OCI-LY1 (cell line): Measurements from ENCODE around the gene N4BP2L2.

Experiments
- EZH2 ChIP-seq: fragments of 200-600 bp; sonication (generic), shearing (Covaris generic); IDR thresholded peaks from 2 replicates; pipeline ENCODE4 v1.8.0; 2017; ENCODE audit warnings: borderline replicate concordance, mixed run types, mild to moderate bottlenecking, antibody characterized with exemption, low read length, moderate library complexity, mixed read lengths
- TF ChIP-seq, protein P1 (sequence below): fragments of 200-600 bp; sonication (generic), shearing (Covaris generic); IDR thresholded peaks from 2 replicates; pipeline ENCODE4 v1.5.1; 2017; ENCODE audit warnings: mild to moderate bottlenecking, antibody characterized with exemption, low read length, moderate library complexity, mixed read lengths

DNA sequence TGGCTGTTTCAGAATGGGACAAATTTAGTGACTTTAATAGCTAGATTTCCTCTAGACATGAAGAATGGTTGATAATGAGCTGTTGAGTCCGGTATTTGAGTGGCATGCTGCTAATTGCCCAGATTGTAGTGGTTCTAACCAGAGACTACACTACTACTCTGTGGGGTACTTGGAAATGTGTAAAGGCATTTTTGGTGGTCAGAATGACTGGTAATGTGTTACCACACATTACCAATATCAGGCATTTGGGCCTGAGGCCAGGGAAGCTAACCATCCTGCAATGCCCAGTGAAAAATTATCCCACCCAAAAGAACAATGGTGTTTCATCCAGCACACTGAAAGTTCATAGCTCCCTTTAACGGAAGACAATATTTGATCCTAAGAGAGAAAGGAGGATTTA lies 93.1 kb downstream of the N4BP2L2 start:
- TF ChIP-seq, protein P1, sequence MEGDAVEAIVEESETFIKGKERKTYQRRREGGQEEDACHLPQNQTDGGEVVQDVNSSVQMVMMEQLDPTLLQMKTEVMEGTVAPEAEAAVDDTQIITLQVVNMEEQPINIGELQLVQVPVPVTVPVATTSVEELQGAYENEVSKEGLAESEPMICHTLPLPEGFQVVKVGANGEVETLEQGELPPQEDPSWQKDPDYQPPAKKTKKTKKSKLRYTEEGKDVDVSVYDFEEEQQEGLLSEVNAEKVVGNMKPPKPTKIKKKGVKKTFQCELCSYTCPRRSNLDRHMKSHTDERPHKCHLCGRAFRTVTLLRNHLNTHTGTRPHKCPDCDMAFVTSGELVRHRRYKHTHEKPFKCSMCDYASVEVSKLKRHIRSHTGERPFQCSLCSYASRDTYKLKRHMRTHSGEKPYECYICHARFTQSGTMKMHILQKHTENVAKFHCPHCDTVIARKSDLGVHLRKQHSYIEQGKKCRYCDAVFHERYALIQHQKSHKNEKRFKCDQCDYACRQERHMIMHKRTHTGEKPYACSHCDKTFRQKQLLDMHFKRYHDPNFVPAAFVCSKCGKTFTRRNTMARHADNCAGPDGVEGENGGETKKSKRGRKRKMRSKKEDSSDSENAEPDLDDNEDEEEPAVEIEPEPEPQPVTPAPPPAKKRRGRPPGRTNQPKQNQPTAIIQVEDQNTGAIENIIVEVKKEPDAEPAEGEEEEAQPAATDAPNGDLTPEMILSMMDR, result no peak
- TF ChIP-seq EZH2, result no peak
